ENCODE results near the gene DSTN.

The DSTN gene

GRCh38 chr20:17638835-17639407, 69.0 kb downstream of the DSTN start:
- no peak for DNase-seq (ENCODE audit: low read depth)

GRCh38 chr20:17640146-17640874, 70.4 kb downstream of the DSTN start:
- DNase-seq (ENCODE audit: low read depth), result no peak

DNA sequence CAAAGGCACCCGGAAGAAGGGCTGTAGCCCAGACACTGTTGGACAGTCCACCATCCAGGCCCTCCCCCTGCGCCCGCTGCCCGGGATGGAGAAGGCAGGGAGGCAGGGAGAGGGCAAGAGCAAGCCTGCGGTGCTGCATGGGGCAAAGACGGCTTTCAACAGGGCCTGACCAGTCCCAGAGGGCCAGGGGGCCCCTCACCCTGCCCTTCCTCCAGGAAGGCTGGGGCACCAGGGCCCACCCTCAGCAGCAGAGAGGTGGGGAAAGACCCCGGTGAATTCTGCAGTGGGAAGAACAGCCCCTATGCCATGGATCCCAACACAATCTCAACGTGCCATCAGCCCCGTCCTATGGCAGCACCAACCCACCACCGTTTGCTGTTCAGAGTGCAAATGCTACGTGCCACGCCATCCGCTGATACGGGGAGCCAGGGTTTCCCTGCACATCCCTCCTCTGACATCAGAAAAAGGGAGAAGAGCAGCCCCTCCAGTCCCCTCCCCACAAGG, 71.1 kb downstream of the DSTN start:
- no peak for DNase-seq (ENCODE audit: low read depth)

- no peak for DNase-seq (ENCODE audit: low read depth)
These were observed 71.7 kb downstream of the DSTN start for GRCh38 chr20:17641520-17641964.

- DNase-seq (ENCODE audit: low read depth), result no peak
These were observed 72.1 kb downstream of the DSTN start for GRCh38 chr20:17641993-17642392.

- no peak for DNase-seq (ENCODE audit: low read depth)
These were observed 72.8 kb downstream of the DSTN start for GRCh38 chr20:17642404-17643269.

DNA sequence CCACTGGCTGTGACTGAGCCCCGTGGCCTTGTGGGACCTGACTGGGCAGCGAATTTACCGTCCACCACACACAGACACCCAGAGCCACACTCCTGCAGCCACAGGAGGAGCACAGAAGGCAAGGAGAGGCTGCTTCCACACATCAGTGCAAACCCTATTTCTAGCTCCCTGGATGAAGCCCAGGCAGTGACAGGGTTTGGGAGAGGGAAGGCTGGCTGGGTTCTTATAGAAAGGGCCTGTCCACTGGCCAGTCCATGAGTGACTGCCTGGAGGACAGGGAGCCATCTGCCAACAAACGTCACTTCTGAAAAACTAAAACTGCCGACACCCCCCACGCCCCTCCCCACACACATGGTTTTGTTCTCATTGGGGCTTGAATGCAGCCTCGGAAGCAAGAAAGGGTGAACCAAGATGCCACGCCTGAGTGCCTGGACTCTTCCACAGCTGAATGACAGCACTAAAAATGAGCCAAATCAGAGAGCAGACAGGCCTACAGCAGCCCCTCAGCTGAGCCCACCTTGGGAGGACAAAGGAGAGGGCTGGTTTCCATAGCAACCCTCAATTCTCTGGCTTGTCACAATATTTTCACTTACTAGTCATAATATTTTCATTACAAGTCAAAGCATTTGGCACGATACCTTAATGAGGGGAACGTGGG, 73.8 kb downstream of the DSTN start:
- DNase-seq (ENCODE audit: low read depth), result no peak

DNA sequence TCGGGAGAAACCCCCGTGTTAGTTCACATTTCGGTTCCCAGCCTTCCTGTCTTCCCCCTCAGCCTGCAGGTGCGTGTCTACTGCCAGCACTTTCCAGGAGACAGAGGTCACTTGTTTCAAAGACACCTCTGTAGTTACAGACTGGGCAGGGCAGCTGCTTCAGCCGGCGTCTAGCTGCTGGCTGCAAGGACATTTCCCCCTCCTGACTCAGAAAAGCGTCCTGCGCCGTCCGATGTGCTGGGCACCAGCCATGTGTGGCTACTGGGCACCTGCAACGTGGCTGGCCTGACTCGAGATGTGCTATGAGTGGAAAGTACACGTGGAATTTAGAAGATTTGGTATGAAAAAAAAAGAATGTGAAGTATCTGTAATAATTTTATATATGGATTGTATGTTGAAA, 74.6 kb downstream of the DSTN start:
- no peak for DNase-seq (ENCODE audit: low read depth)

GRCh38 chr20:17645010-17645409, 75.1 kb downstream of the DSTN start:
- no peak for DNase-seq (ENCODE audit: low read depth)

DNA sequence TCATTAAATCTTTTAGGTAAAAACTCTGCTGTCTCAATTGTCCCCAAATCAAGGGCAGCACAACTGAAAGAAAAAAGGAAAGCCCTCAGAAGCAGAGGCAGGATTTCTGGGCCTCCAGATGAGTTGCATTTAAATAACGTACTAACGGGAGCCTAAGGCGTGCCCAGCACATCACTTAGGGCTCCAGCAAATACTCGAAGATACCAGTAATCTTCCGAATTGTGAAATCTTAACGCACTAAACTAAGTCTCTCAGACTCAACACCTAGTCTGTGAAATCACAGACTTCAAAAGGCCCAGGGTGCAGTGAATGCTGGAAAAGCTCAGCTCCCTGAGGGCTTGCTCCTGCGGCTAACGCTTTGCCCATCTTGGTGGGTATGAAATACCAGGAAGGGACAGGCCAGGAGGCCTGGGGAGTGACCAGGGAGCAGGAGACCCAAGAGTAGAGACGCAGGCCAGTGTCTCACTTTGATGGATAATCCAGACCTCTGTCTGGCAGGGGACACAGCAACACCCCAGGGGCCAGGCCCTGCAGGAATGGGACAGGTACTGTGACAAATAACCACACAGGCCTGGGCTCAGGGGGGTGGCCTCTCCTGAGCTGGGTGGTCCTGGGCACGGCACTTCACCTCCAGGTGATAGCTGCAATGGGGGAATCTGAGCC, 75.8 kb downstream of the DSTN start:
- no peak for DNase-seq (ENCODE audit: low read depth)

DNA sequence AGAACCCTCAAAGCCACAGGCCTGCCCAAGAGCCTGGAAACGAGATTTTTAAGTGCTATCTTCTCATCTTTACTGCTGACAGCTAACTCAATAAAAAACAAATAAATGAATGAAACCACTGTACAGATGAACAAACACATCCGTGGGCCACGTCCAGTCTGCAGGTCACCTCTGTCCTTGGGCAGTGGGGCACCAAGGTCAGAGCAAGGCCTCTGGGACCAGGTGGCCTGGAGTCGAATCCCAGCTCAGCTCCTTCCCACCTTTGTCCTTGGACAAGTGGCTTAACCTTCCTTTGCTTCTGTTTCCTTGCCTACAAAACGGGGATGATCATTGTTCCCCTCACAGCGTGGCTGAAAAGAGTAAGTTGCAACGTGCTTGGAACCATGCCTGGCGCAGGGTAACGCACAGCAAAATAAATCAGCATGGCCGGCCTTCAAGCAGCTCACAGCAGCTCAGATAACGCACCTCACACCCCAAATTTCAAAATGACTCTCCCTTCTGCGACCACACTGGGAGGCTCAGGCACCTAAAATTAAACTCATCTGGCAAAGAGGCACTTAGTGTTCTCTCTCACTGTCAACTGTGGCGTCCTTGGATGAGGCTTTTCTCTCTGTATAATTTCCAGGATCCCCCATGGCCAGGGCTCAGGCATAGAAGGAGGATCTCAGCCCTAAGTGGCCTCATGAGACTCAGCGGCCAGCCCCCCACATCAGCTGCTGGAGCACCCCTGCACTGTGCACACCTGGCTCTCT, 76.5 kb downstream of the DSTN start:
- no peak for DNase-seq (ENCODE audit: low read depth)

DNA sequence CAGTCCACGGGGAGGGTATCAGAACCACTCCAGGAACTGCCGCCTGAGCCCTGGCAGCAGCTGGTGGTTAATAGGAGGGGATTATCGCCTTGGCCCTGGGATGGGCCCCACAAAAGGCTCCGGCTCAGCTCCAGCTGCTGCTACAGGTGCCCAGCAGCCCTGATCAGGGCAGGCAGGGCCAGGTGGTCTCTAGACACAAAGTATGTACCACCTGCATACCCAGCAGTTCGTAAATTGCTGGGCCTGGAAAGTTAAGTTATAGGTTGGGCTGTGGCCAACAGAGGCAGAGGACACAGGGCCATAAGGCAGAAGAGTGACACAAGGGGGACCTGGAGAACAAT, 77.1 kb downstream of the DSTN start:
- DNase-seq (ENCODE audit: low read depth), result no peak

GRCh38 chr20:17647391-17648314, 77.8 kb downstream of the DSTN start:
- no peak for DNase-seq (ENCODE audit: low read depth)

DNA sequence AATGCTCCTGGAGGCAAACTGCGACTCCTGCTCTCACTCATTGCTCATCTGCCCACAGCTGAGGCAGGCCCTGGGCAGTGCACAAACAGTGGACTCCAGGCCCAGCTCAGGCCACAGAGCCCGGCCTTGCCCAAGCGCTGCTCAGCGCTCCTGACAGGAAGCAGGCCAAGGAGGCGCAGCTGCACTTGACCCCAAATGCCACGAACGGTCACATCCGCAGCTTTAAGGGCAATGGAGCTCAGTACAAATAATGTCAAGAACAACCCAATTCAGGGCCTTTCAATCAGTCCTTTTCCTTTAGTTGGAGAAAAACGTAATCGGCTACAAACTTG, 78.4 kb downstream of the DSTN start:
- DNase-seq (ENCODE audit: low read depth), result no peak

DNA sequence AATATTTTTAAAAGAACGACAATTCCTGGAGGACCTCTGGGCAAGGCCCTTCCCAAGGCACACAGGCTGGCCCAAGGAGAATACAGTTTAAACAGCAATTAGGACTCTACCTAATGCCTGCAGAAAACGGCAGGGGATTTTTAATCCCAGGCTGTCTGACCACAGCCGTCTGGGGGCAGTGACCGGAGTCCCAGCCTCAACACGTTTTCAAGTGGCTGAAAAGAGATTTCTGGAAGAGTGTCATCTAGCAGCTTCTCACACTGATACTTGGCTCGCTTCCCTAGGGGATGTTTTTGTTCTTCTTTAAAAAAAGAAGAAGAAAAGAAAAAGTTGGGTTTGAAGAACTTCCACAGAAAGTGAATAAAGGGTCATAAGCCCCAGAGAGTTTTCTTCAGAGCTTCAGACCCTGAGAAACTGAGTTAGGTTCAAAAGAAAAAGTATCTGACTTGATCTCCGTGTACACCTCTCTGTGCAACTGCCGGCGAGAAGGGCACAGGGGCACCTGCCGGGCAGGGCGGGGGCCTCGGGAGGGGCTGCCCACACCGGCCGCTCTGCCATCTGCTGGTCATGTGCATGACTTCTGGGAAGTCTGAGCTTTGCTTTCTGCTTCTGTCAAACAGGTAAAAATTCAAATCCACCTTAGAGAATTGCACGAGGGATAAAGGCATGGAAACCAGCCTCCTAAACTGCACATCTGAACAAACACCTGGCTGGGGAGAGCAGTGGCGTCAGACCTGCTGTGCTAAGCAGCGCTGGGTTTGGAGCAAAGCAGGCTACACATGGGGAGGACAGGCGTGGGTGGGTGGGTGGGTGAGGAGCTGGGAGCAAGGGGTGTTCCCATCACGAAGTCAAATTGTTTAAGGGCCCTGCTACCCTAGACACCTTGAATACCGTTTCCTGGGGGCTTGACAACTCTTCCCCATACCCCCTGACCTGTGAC, 79.2 kb downstream of the DSTN start:
- no peak for DNase-seq (ENCODE audit: low read depth)

DNA sequence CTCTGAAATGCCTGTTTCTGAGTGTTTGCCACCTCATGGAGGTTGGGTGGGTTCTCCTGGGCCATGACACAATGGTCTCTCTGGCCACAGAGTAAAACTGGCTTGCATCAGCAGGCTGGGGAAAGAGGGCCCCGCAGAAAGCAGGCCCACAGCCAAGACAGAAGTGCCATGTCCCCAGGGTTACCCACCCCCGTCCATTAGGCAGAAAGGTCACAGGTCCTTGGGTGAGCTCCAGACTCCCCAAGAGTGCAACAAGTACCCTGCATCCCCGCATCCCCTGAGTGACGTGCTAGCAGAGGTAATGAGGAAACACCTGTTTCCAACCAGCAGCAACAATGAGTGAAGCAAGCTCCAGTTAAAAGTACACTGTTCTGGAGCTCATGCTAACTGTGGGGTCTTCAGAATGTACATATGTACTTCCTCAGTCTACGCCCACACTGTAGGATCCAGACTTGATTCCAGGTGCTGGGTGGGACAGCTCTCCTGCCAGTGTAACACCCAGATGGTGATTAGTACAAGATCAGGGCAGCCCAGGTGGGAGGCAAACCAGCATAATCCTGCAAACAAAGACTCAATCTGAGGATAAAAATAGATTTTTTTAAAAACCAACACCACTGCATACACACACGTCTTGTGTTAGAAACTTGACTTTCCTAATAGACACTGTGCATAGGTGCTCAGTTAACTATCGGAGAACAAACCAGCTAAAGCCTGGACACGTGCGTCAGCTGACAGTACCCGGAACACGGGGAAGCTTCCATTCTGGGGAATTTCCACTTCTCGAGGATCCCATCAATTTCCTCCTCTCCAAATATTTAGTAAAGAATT, 80.6 kb downstream of the DSTN start:
- no peak for DNase-seq (ENCODE audit: low read depth)

GRCh38 chr20:17651129-17651759, 81.4 kb downstream of the DSTN start:
- DNase-seq (ENCODE audit: low read depth), result no peak

Data from activated T-cell treated with anti-CD3 and anti-CD28 coated beads for 1 hour (primary cell).